ENCODE results near the gene FAM236D. TPM values are rescaled to one million over a fixed set of nuclear protein-coding genes. Genes with fewer than 3 reads are reported as not detected.
"Not testable (repeated sequence)": the region's sequence is repeated elsewhere in the genome, so short reads cannot be mapped to it uniquely, and the experiment has no call there.

Gene FAM236D
- not detected for total RNA-seq

DNA sequence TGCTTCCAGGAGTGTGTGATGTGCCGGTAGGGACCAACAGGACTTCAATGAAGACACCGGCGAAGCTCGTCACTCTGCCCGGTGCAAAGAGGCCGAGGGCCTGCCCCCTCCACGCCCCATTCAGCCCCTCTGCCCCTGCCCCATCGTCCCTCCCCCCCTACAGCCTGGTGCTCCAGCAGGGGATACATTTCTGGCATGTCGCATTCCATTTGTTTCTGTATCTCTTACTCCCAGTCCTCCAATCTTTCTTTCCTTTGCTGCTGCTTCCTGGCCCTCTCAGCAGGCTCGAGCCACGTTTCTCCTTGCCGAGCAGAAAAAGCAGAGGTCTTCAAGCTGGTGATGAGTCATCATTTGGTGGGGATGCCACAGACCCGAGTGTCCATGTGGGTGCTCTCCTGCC lies at the start of gene FAM236D:
FAM236D (minus strand) TSS at position 101 of the 400 bp plus-strand sequence; CDS start at position 1, 100 bp downstream.
- not testable (repeated sequence) for DNase-seq (ENCODE audit: low spot score)

DNA sequence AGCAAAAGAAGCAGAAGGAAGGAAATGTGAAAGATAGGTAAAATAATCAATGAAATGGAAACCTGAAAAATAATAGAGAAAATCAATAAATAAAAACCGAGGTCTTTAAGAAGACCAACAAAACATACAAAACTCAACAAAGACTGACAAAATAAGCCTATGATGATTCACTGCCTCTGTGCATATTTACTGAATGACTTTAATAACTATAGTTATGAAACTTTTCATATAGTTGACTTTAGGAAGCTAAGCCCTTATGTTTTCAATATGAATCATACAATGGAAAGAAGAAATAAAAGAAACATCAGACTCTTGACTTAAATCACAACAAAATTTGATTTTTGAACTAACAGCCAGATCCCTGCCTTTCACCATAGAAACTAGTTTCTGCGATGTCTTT lies 29.5 kb upstream of the FAM236D start:
- DNase-seq (ENCODE audit: low spot score), result not testable (repeated sequence)

DNA sequence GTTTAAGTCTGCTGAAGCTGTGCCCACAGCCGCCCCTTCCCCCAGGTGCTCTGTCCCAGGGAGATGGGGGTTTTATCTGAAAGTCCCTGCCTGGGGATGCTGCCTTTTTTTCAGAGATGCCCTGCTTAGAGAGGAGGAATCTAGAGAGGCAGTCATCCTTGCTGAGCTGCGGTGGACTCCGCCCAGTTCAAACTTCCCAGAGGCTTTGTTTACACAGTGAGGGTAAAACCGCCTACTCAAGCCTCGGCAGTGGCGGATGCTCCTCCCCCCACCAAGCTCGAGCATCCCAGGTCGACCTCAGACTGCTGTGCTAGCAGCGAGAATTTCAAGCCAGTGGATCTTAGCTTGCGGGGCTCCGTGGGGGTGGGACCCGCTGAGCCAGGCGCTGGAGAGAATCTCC lies 22.7 kb upstream of the FAM236D start:
- not testable (repeated sequence) for DNase-seq (ENCODE audit: low spot score)

- not testable (repeated sequence) for DNase-seq (ENCODE audit: low spot score)
Measured at GRCh38 chrX:72790390-72790789, 17.6 kb downstream of the FAM236D start.

DNA sequence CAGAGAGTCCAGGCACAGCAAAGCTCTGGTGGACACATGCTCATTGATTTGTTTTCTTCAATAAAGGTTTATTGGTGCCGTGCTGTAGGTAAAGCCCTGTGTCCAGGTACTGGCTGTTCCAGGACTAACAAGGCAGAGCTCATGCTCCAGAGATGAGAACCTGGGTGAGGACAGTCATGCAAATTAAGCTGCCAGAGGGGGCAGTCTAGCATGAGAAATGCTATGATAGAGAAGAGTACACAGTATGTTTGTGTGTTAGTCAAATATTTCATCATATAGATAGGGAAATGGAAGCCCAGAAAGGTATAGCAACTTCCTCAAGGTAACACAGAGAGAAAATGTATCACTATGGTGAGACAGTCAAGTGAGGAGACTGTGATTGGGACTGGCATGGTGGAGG lies 19.9 kb downstream of the FAM236D start:
- DNase-seq (ENCODE audit: low spot score), result not testable (repeated sequence)

GRCh38 chrX:72783964-72784363 lies 24.0 kb downstream of the FAM236D start:
- not testable (repeated sequence) for DNase-seq (ENCODE audit: low spot score)

- not testable (repeated sequence) for DNase-seq (ENCODE audit: low spot score)
Measured at GRCh38 chrX:72783365-72783936, 24.6 kb downstream of the FAM236D start.

- not testable (repeated sequence) for DNase-seq (ENCODE audit: low spot score)
Measured at GRCh38 chrX:72782560-72782959, 25.4 kb downstream of the FAM236D start, which contains the start of gene FAM236B. TSS of gene FAM236B (minus strand) at chrX:72782660. CDS start at chrX:72782560, 100 bp downstream.

- DNase-seq (ENCODE audit: low spot score), result not testable (repeated sequence)
Measured at GRCh38 chrX:72778146-72778545, 29.9 kb downstream of the FAM236D start.

GRCh38 chrX:72777467-72777790 lies 30.6 kb downstream of the FAM236D start:
- not testable (repeated sequence) for DNase-seq (ENCODE audit: low spot score)

GRCh38 chrX:72776653-72777466 lies 31.1 kb downstream of the FAM236D start, which contains the start of gene DMRTC1B:
TSS of gene DMRTC1B (plus strand) at chrX:72776890. CDS start at chrX:72845136, 68,246 bp downstream.
- not testable (repeated sequence) for DNase-seq (ENCODE audit: low spot score)

- not testable (repeated sequence) for DNase-seq (ENCODE audit: low spot score)
Measured at GRCh38 chrX:72760454-72760853, 47.6 kb downstream of the FAM236D start.

Other genes with a start within 250 kb of the FAM236D start
- 42.1 TPM for gene HDAC8, start 235.4 kb downstream of the FAM236D start, total RNA-seq
- 9.4 TPM for gene PHKA1, start 93.9 kb downstream of the FAM236D start, total RNA-seq
- 1.1 TPM for gene DMRTC1B, start 31.3 kb downstream of the FAM236D start, total RNA-seq
- not detected for gene FAM236B, start 25.6 kb downstream of the FAM236D start, total RNA-seq
- not detected for gene FAM236C, start 104.4 kb upstream of the FAM236D start, total RNA-seq
- gene FAM236A, start 130.0 kb upstream of the FAM236D start, total RNA-seq, result not detected
- gene DMRTC1, start 135.6 kb upstream of the FAM236D start, total RNA-seq, result not detected
- not detected for gene PABPC1L2B, start 194.7 kb upstream of the FAM236D start, total RNA-seq